ENCODE measurements around the gene RANBP17.

The RANBP17 gene

DNA sequence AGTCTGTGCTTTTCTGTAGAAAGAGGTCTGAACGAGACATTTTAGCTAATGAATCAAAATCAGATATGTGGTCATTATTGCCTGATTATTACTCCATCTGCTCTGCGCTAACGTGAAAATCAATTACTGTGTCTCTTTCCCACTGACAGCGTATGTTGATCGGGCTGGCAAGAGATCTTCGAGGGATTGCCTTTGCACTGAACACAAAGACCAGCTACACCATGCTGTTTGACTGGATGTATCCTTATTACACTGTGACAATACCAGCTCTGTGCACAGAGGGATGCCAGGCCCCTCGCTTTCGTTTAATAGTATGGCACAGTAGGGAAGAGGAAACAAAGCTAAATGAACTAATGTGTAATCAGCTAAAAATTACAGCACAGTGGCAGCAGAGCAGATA is 343.6 kb downstream of the RANBP17 start:
- no peaks in the 10 kb centered on the region for H3K4me1 Mint-ChIP-seq (ENCODE audit: low read depth)
- no peak overlapping the region for H3K4me3 Mint-ChIP-seq
- H3K27ac Mint-ChIP-seq, result no peak overlapping the region
- H3K9me3 Mint-ChIP-seq, result no peaks in the 10 kb centered on the region
- H3K27me3 Mint-ChIP-seq, result peaks cover 5% of the 10 kb centered on the region
- no peak for DNase-seq
- H3K36me3 Mint-ChIP-seq (ENCODE audit: low read depth), result no peaks in the 10 kb centered on the region

DNA sequence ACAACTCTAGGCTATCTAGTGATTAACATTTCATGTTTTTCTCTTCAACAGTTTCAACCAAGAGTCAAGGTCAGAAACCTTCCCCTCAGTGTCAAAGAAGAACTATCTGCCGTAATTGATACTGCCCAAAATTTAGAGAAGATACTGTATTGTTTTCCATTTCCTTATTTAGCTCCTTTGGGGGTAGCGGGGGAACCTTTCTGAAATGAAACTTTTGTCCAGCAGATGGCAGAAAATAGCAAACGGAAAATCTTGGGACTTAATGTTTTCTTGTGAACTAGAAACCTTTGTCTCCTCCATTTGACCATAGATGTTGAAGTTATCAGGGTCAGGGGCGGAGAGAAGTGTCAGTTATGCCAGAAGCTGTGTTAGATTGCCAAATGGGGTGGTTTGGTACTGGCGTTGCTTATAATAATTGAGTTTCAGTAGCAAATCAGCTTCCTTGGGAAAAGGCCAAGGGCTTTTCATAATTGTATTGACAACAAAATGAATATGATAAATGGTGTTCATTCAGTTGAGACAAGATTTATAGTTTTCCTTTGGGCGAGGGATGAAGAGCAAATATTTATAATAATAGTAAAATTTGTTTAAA is 345.5 kb downstream of the RANBP17 start:
- H3K27ac Mint-ChIP-seq, result no peak overlapping the region

DNA sequence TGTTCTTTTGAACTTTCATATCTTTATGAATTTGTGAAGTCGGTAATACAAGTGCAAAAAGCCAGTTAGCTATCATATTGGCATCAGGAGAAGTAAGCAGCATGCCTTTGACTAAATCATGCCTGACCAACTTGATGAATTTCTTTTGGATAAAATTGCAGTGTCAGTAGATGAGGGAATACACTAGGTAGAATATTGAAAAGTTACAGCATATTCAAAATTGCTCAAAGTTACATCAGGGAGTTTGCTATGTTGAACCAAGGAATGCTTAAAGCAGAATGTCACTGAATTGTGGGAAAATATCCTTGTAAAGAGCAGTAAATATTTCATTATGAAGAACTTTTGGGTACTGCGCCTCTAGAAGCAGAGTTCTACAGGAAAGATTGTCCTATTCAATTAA is 360.1 kb downstream of the RANBP17 start:
- H3K27me3 Mint-ChIP-seq, result peaks cover 16% of the 10 kb centered on the region
- DNase-seq, result no peak
- no peaks in the 10 kb centered on the region for H3K4me1 Mint-ChIP-seq (ENCODE audit: low read depth)
- H3K4me3 Mint-ChIP-seq, result no peak overlapping the region
- no peaks in the 10 kb centered on the region for H3K36me3 Mint-ChIP-seq (ENCODE audit: low read depth)
- H3K27ac Mint-ChIP-seq, result no peak overlapping the region
- no peaks in the 10 kb centered on the region for H3K9me3 Mint-ChIP-seq

More for the DNA sequence above, 345.5 kb downstream of the RANBP17 start:
- H3K36me3 Mint-ChIP-seq (ENCODE audit: low read depth), result no peaks in the 10 kb centered on the region
- DNase-seq, result no peak
- H3K9me3 Mint-ChIP-seq, result no peaks in the 10 kb centered on the region
- peaks cover 3% of the 10 kb centered on the region for H3K27me3 Mint-ChIP-seq
- no peaks in the 10 kb centered on the region for H3K4me1 Mint-ChIP-seq (ENCODE audit: low read depth)
- H3K4me3 Mint-ChIP-seq, result no peak overlapping the region

DNA sequence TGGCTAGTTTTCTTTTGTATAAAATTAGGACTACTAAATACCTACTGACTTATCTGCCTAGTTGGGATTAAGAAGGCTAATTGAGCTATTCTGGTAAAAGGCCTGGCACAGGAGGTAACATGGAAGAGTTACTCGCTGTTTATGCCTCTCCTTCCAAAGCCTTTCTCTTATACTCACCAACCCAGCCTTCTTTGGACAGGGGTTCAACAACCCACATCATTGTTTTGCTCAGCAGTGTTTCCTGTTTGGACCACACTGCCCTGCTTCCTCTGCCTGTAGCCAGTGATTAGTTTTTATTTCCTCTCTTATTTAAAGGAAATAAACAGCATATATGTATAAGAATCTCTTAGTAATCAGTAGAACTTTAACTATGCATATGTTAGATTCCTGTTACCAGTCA is 362.1 kb downstream of the RANBP17 start:
- H3K4me3 Mint-ChIP-seq, result no peak overlapping the region
- H3K9me3 Mint-ChIP-seq, result no peaks in the 10 kb centered on the region
- no peak for DNase-seq
- H3K27me3 Mint-ChIP-seq, result peaks cover 16% of the 10 kb centered on the region
- H3K27ac Mint-ChIP-seq, result no peak overlapping the region
- H3K4me1 Mint-ChIP-seq (ENCODE audit: low read depth), result no peaks in the 10 kb centered on the region
- no peaks in the 10 kb centered on the region for H3K36me3 Mint-ChIP-seq (ENCODE audit: low read depth)

DNA sequence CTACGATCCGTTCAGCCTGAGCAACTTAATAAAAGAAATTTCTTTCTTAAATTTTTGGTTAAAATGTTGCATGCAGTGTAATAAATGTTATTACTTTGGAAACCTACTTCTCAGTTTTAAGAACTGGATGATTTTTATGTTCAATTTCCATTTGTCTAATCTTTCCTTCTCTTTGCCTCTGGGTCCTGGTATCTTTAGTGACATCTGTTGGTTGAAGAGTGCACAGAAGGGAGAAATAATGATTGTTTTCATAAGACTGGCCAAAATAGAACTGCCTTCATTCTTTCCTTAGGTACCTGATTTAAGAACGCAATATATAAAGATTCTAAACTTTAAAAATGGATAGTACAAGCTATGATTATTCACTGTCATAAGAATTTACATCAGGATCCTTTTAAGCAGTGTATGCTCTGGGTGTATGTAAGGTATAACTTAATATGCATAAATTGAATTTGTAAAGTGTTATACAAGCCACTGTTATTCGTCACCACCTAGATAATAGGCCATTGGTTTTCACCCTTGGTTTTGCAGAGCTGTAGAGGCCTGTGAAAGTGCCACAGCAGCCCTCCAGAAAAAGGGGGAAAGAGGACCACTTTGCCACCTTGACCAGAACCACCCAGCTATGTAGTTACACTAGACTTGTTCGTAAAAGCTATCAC is 364.4 kb downstream of the RANBP17 start:
- no peak for DNase-seq
- H3K4me3 Mint-ChIP-seq, result no peak overlapping the region
- no peaks in the 10 kb centered on the region for H3K4me1 Mint-ChIP-seq (ENCODE audit: low read depth)
- no peaks in the 10 kb centered on the region for H3K36me3 Mint-ChIP-seq (ENCODE audit: low read depth)
- peaks cover 10% of the 10 kb centered on the region for H3K27me3 Mint-ChIP-seq
- H3K27ac Mint-ChIP-seq, result no peak overlapping the region
- H3K9me3 Mint-ChIP-seq, result no peaks in the 10 kb centered on the region

DNA sequence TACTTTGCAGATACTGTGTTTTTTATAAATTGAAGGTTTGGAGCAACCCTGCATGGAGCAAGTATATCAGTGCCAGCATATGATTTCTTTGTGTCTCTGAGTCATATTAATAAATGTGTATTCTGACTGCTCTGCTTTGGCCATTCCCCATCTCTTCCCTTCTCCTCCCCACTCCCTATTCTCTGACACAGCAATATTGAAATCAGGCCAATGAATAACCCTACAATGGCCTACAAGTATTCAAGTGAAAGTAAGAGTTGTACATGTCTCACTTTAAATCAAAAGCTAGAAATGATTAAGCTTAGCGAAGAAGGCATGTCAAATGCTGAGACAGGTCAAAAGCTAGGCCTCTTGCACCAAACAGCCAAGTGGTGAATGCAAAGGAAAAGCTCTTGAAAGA is 365.0 kb downstream of the RANBP17 start:
- Mint-ChIP-seq H3K36me3 (ENCODE audit: low read depth) (no peaks in the 10 kb centered on the region), H3K4me1 (ENCODE audit: low read depth) (no peaks in the 10 kb centered on the region), H3K27ac (no peak overlapping the region), H3K27me3 (peaks cover 6% of the 10 kb centered on the region), H3K4me3 (no peak overlapping the region), H3K9me3 (no peaks in the 10 kb centered on the region)
- no peak for DNase-seq

DNA sequence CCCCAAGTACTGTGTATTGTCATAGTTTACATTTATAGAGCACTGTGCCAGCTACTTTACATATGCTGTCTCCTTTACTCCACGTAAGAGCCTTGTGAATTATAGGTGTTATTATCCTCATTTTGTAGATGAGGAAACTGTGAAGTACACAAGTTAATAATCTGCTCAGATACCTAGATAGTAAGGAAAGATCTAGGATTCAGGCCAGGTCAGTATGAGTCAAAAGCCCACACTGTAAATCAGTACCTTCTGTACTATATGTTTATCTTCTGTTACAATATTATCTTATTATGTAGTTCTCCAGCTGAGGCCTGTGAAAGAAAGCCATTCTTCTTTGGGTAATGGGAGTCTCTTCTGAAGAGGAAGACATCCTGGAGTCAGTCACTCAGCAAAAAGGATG is 374.8 kb downstream of the RANBP17 start:
- no peaks in the 10 kb centered on the region for H3K4me1 Mint-ChIP-seq (ENCODE audit: low read depth)
- DNase-seq, result no peak
- H3K27me3 Mint-ChIP-seq, result peaks cover 3% of the 10 kb centered on the region
- no peak overlapping the region for H3K27ac Mint-ChIP-seq
- no peaks in the 10 kb centered on the region for H3K9me3 Mint-ChIP-seq
- no peak overlapping the region for H3K4me3 Mint-ChIP-seq
- H3K36me3 Mint-ChIP-seq (ENCODE audit: low read depth), result no peaks in the 10 kb centered on the region

DNA sequence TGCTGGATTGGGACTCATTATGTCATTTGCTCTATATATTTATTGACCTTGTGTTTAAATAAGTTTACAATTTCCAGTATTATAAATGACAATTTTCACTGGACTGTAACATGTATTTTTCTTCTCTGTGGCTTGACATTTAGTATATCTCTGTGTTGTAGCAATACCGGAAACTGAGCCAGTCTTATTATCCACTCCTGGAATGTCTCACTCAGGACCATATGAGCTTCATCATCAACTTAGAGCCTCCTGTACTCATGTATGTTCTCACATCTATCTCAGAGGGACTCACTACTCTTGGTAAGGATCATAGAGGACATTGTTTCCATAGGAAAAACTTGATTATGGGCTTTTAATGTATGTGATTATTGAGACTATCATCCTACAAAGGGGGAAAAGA is 380.7 kb downstream of the RANBP17 start:
- Mint-ChIP-seq H3K4me1 (ENCODE audit: low read depth) (no peaks in the 10 kb centered on the region), H3K36me3 (ENCODE audit: low read depth) (no peaks in the 10 kb centered on the region), H3K27ac (no peak overlapping the region), H3K27me3 (peaks cover 14% of the 10 kb centered on the region), H3K9me3 (no peaks in the 10 kb centered on the region), H3K4me3 (no peak overlapping the region)
- DNase-seq, result no peak

DNA sequence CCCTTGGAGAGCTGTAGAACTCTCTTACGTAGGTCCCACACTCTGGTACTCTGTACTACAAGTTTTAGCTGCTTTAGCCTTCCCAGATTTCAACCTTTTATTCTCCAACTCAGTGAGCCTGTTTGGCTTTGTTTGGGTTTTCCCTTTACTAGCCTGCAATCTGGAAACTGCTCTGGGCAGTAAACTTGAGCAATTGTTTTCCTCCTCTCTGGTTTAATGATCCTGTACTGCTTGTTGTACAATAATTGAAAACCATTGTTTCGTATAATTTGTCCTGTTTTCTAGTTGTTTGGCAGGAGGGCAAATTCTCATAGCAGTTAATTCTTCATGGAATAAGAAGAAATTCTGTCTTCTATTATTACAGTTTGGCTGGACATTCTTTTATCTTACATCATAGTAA is 384.4 kb downstream of the RANBP17 start:
- no peak for DNase-seq
- Mint-ChIP-seq H3K36me3 (ENCODE audit: low read depth) (peaks cover 2% of the 10 kb centered on the region), H3K9me3 (peaks cover 19% of the 10 kb centered on the region), H3K4me1 (ENCODE audit: low read depth) (no peaks in the 10 kb centered on the region), H3K27me3 (peaks cover 20% of the 10 kb centered on the region), H3K27ac (no peak overlapping the region), H3K4me3 (no peak overlapping the region)

DNA sequence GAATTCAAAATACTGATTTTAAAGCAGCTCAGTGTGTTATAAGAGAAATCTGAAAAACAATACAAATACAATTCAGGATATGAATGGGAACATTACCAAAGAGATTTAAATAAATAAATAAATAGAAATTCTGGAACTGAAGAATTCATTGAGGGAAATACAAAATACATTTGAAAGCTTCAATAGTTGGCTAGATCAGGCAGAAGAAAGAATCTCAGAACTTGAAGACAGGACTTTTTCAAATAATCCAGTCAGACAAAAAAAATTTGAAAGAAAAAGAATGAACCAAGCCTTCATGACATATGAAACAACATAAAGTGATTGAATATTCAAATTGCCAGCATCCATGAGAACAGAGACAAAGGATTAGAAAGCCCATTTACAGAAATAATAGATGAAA is 387.6 kb downstream of the RANBP17 start:
- Mint-ChIP-seq H3K27me3 (peaks cover 23% of the 10 kb centered on the region), H3K4me3 (no peak overlapping the region), H3K9me3 (peaks cover 19% of the 10 kb centered on the region), H3K27ac (no peak overlapping the region), H3K4me1 (ENCODE audit: low read depth) (no peaks in the 10 kb centered on the region), H3K36me3 (ENCODE audit: low read depth) (peaks cover 2% of the 10 kb centered on the region)
- DNase-seq, result no peak

DNA sequence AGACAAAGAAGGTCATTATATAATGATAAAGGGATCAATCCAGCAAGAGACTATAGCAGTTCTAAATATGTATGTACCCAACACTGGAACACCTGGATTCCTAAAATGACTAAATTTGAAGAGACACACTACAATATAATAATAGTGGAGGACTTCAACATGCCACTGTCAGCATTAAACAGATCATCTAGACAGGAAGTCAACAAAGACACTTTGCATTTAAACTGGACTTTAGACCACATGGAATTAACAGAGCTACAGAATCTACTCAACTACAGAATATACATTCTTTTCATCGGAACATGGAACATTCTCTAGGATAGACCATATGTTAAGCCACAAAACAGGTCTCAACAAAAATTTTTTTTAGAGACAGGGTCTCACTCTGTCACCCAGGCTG is 388.9 kb downstream of the RANBP17 start:
- no peak overlapping the region for H3K27ac Mint-ChIP-seq
- H3K4me1 Mint-ChIP-seq (ENCODE audit: low read depth), result no peaks in the 10 kb centered on the region
- peaks cover 23% of the 10 kb centered on the region for H3K27me3 Mint-ChIP-seq
- no peak for DNase-seq
- peaks cover 2% of the 10 kb centered on the region for H3K36me3 Mint-ChIP-seq (ENCODE audit: low read depth)
- peaks cover 19% of the 10 kb centered on the region for H3K9me3 Mint-ChIP-seq
- H3K4me3 Mint-ChIP-seq, result no peak overlapping the region

DNA sequence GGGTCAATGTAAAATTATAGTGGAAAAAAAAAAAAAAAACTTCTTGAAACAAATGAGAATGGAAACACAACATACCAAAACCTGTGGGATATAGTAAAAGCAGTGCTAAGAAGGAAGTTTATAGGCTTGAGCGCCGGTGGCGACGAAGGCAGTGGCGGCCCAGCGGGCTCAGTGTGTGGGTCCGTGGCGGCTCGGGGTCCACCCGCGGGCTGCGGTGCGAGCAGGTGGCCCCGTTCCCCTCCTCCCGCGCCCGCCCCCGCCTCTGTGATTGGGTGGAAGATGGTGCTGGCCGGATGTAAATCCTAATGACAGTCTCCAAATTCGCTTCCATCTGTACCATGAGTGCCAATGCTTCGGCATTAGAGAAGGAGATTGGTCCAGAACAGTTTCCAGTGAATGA is 389.7 kb downstream of the RANBP17 start:
- Mint-ChIP-seq H3K4me3 (no peak overlapping the region), H3K9me3 (peaks cover 19% of the 10 kb centered on the region), H3K36me3 (ENCODE audit: low read depth) (peaks cover 2% of the 10 kb centered on the region), H3K4me1 (ENCODE audit: low read depth) (no peaks in the 10 kb centered on the region), H3K27me3 (peaks cover 17% of the 10 kb centered on the region), H3K27ac (no peak overlapping the region)
- DNase-seq, result no peak

DNA sequence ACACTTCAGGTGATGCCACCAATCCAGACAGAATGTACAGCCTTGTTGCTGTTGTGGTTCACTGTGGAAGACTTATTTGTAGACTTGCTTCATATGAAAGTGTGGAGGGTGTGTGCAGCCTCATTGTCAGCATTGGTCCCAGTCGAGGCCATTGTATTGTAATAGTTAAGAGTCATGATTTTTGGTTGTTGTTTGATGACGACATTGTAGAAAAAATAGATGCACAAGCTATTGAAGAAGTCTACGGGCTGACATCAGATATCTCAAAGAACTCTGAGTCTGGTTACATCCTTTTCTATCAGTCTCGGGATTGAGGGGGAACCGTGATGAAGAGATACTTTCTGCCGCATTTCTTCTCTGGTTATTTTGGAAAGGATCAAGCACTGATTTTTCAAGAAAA is 390.9 kb downstream of the RANBP17 start:
- H3K4me1 Mint-ChIP-seq (ENCODE audit: low read depth), result no peaks in the 10 kb centered on the region
- H3K27ac Mint-ChIP-seq, result no peak overlapping the region
- DNase-seq, result no peak
- peaks cover 19% of the 10 kb centered on the region for H3K9me3 Mint-ChIP-seq
- H3K4me3 Mint-ChIP-seq, result no peak overlapping the region
- peaks cover 12% of the 10 kb centered on the region for H3K27me3 Mint-ChIP-seq
- peaks cover 2% of the 10 kb centered on the region for H3K36me3 Mint-ChIP-seq (ENCODE audit: low read depth)

DNA sequence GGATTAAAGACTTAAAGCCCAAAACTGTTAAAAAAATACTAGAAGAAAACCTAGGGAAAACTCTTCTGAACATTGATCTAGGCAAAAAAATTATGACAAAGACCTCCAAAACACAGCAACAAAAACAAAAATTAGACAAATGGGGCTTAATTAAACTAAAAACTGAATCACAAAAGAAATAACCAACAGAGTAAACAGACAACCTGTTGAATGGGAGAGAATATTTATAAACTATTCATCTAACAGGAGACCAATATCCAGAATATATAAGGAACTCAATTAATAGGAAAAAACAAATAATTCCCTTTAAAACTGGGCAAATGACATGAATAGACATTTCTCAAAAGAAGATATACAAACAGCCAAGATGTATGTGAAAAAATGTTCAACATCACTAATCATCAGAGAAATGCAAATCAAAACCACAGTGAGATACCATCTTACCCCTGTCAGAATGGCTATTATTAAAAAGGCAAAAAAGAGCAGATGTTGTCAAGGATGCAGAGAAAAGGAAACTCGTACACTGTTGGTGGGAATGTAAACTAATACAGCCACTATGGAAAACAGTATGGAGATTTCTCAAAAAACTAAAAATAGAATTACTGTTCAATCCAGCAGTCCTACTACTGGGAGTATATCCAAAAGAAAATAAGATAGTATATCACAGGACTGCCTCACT is 397.1 kb downstream of the RANBP17 start:
- H3K4me1 Mint-ChIP-seq (ENCODE audit: low read depth), result no peaks in the 10 kb centered on the region
- no peaks in the 10 kb centered on the region for H3K27me3 Mint-ChIP-seq
- H3K27ac Mint-ChIP-seq, result no peak overlapping the region
- H3K36me3 Mint-ChIP-seq (ENCODE audit: low read depth), result no peaks in the 10 kb centered on the region
- H3K9me3 Mint-ChIP-seq, result no peaks in the 10 kb centered on the region
- no peak overlapping the region for H3K4me3 Mint-ChIP-seq
- no peak for DNase-seq

DNA sequence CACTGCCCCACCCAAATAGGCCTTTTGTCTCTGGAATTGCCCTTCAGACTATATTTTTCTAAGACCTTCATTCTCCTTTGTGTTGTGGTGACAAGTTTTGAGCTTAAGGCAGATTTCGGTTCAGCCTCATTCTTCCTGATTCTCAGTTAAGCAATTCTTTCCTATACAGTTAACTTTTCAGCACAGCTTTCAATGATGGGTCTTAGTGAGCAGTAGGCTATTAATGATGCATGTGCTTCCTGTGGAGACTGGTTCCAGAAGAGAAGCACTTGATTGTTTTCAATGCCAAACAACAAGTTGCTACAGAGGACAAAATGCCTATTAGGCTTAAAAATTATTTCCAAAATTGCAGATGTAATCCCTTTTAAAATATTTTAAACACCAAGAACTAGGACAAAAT is 399.5 kb downstream of the RANBP17 start:
- Mint-ChIP-seq H3K4me1 (ENCODE audit: low read depth) (peaks cover 11% of the 10 kb centered on the region), H3K27ac (no peak overlapping the region), H3K4me3 (no peak overlapping the region), H3K9me3 (no peaks in the 10 kb centered on the region), H3K27me3 (no peaks in the 10 kb centered on the region), H3K36me3 (ENCODE audit: low read depth) (no peaks in the 10 kb centered on the region)
- no peak for DNase-seq

All from activated T-cell treated with anti-CD3 and anti-CD28 coated beads, Interleukin-2, amount 50 U/mL, for 24 hours (primary cell).